ENCODE data around the gene HOXC4. TPM values are rescaled to one million over a fixed set of nuclear protein-coding genes. Genes with fewer than 3 reads are reported as not detected.

HOXC4 gene
- total RNA-seq, 3 donors from 2014 or later = 1.8 to 2.3 (median 1.9) TPM

DNA sequence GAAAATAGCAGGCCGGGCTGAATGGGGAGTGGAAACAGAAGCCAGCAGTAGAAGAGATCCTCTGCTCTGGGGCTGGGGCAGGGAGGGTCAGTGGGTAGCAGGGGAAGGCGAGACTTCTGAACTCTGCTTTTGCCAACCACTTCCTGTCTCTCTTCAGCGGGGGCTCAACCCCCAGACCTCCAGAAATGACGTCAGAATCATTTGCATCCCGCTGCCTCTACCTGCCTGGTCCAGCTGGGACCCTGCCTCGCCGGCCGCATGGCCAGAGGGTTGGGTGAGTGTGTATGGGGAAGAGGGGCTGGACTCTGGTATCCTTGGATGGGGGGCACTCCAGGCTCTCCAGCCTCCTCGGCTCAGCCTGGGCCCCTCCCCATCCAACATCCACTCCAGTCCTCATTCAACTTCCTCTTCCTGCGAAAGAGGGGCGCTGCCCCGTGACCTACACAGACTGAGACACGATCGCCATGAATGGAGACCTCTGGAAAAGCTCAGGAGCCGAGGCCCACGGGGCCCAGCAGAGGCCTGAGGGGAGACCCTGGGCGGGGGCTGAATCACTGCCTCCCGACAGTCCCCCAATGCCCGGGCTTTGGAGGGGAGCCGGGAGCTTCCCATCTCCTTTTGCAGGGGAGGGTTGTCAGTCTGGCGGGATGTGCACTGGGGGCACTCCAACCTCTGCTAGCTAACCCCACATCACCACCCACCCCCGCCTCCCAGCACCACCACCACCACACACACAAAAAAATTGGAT lies 458 bp upstream of the HOXC4 start:
- Histone ChIP-seq H3K27me3 (no peaks in the 10 kb centered on the region), H3K27ac (peak overlapping the region; percentile 80 to 84), H3K4me1 (peaks cover 0 to 8% of the 10 kb centered on the region in 2 donors), H3K4me3 (peak overlapping the region; percentile 17 to 72 (median 66)), H3K36me3 (no peaks in the 10 kb centered on the region), H3K9me3 (no peaks in the 10 kb centered on the region)
- DNase-seq (ENCODE audit: low spot score in 2 of 2) = no peak
- intact Hi-C loops (cut with DNase I; ENCODE audit: low total_unique reads) = no loop called here
- TF ChIP-seq POLR2A (IDR thresholded peaks at IDR 0.05) (no peak), POLR2AphosphoS5 (IDR thresholded peaks at IDR 0.05) (no peak)
- TF ChIP-seq, protein P1, sequence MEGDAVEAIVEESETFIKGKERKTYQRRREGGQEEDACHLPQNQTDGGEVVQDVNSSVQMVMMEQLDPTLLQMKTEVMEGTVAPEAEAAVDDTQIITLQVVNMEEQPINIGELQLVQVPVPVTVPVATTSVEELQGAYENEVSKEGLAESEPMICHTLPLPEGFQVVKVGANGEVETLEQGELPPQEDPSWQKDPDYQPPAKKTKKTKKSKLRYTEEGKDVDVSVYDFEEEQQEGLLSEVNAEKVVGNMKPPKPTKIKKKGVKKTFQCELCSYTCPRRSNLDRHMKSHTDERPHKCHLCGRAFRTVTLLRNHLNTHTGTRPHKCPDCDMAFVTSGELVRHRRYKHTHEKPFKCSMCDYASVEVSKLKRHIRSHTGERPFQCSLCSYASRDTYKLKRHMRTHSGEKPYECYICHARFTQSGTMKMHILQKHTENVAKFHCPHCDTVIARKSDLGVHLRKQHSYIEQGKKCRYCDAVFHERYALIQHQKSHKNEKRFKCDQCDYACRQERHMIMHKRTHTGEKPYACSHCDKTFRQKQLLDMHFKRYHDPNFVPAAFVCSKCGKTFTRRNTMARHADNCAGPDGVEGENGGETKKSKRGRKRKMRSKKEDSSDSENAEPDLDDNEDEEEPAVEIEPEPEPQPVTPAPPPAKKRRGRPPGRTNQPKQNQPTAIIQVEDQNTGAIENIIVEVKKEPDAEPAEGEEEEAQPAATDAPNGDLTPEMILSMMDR (IDR thresholded peaks at IDR 0.05) = no peak

DNA sequence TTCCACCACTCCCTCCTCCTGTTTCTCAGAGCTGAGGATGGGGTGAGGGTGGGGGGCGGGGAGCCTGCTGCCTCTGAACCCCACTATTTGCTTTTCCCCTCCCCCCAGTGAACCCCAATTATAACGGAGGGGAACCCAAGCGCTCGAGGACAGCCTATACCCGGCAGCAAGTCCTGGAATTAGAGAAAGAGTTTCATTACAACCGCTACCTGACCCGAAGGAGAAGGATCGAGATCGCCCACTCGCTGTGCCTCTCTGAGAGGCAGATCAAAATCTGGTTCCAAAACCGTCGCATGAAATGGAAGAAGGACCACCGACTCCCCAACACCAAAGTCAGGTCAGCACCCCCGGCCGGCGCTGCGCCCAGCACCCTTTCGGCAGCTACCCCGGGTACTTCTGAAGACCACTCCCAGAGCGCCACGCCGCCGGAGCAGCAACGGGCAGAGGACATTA lies 1.1 kb downstream of the HOXC4 start:
- Histone ChIP-seq H3K9me3 (no peaks in the 10 kb centered on the region), H3K4me3 (peak overlapping the region in 2 of 3 donors; percentile 66 to 72), H3K36me3 (no peaks in the 10 kb centered on the region), H3K27ac (peak overlapping the region in 1 of 2 donors; percentile 17), H3K4me1 (peaks cover 0 to 8% of the 10 kb centered on the region in 2 donors), H3K27me3 (no peaks in the 10 kb centered on the region)
- DNase-seq (ENCODE audit: low spot score in 2 of 2) = no peak
- no peak for TF ChIP-seq POLR2A (IDR thresholded peaks at IDR 0.05)
- TF ChIP-seq, protein P1 (IDR thresholded peaks at IDR 0.05) = no peak
- no peak for TF ChIP-seq POLR2AphosphoS5 (IDR thresholded peaks at IDR 0.05)
- intact Hi-C loops (cut with DNase I; ENCODE audit: low total_unique reads) = no loop called here

DNA sequence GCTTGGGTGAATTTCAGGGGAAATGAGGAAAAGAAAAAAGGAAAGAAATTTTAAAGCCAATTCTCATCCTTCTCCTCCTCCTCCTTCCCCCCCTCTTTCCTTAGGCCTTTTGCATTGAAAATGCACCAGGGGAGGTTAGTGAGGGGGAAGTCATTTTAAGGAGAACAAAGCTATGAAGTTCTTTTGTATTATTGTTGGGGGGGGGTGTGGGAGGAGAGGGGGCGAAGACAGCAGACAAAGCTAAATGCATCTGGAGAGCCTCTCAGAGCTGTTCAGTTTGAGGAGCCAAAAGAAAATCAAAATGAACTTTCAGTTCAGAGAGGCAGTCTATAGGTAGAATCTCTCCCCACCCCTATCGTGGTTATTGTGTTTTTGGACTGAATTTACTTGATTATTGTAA lies 1.9 kb downstream of the HOXC4 start:
- Histone ChIP-seq H3K4me3 (peak overlapping the region in 1 of 3 donors; percentile 66), H3K4me1 (peaks cover 0 to 8% of the 10 kb centered on the region in 2 donors), H3K27me3 (no peaks in the 10 kb centered on the region), H3K27ac (no peak overlapping the region), H3K9me3 (no peaks in the 10 kb centered on the region), H3K36me3 (no peaks in the 10 kb centered on the region)
- DNase-seq (ENCODE audit: low spot score in 2 of 2) = no peak
- no peak for TF ChIP-seq POLR2AphosphoS5 (IDR thresholded peaks at IDR 0.05)
- TF ChIP-seq POLR2A (IDR thresholded peaks at IDR 0.05) = no peak
- TF ChIP-seq, protein P1 (IDR thresholded peaks at IDR 0.05) = no peak
- intact Hi-C loops (cut with DNase I; ENCODE audit: low total_unique reads) = no loop called here

DNA sequence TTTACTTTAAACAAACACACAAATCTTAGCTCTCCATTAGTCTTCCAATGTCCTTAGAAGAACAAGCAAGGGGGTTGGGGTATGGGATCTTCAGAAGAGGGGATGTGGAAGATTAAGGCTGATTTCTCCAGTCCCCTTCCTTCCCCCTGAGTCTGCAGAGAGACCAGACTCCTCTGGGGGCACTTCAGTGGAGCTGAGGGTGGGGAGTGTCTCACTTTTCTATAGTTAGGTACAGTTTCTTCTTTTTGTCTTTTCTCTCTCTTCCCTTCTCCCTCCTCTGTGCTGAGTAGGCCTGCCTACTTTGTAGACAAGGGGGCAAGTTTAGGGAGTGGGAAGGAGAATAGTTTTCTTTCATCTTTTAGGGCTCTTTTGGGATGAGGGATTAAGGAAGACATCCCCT lies 2.5 kb downstream of the HOXC4 start:
- Histone ChIP-seq H3K36me3 (no peaks in the 10 kb centered on the region), H3K9me3 (no peaks in the 10 kb centered on the region), H3K27ac (peak overlapping the region in 1 of 2 donors; percentile 30), H3K4me1 (peaks cover 0 to 8% of the 10 kb centered on the region in 2 donors), H3K4me3 (no peak overlapping the region), H3K27me3 (no peaks in the 10 kb centered on the region)
- no peak for TF ChIP-seq POLR2A (IDR thresholded peaks at IDR 0.05)
- TF ChIP-seq, protein P1 (IDR thresholded peaks at IDR 0.05) = no peak
- no peak for TF ChIP-seq POLR2AphosphoS5 (IDR thresholded peaks at IDR 0.05)
- intact Hi-C loops (cut with DNase I; ENCODE audit: low total_unique reads) = no loop called here
- DNase-seq (ENCODE audit: low spot score in 2 of 2) = no peak

DNA sequence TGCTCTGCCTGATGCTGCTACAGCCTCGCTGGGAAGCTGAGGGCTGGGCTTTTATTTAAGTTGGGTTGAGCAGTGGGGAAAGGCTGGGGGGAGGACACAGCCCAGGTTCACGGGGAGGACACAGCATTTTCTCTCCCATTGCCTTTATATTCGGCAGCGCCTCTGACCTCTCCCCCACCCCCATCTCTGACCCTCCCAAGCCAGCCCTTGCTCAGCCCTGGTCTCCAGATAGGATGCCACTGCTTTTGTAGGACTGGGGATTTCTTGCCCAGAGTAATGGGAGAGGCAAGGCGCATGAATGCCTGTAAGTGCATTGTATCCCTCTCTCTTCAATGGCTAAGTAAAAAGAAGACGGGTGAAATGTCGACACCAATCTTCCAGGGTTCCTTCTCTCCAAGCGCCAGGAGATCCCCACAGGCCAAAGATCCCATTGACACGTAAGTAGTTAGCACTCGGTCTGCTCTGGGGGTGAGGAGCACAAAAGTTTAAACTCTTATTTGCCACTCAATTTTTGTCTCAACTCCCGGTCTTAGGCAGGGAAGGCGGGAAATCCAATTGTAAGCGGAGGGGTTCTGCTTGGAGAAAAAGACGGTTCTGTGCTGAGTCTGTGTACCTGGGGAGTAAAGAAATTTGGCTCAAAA lies 4.6 kb downstream of the HOXC4 start:
- intact Hi-C loops (cut with DNase I; ENCODE audit: low total_unique reads) = no loop called here
- Histone ChIP-seq H3K36me3 (no peaks in the 10 kb centered on the region), H3K27me3 (no peaks in the 10 kb centered on the region), H3K9me3 (no peaks in the 10 kb centered on the region), H3K4me1 (no peaks in the 10 kb centered on the region), H3K27ac (no peak overlapping the region), H3K4me3 (no peak overlapping the region)
- no peak for TF ChIP-seq POLR2A (IDR thresholded peaks at IDR 0.05)
- TF ChIP-seq, protein P1 (IDR thresholded peaks at IDR 0.05) = no peak
- TF ChIP-seq POLR2AphosphoS5 (IDR thresholded peaks at IDR 0.05) = no peak
- no peak for DNase-seq (ENCODE audit: low spot score in 2 of 2)
